SU-DHL-6 (cell line): ENCODE data around the gene GNAO1.

Experiments
- H2AFZ ChIP-seq: fragments of 200-600 bp; sonication (generic); 2 replicates; pipeline ENCODE4 v1.6.1; 2014; ENCODE audit warnings: low read depth, mild to moderate bottlenecking, moderate library complexity, mixed read lengths, antibody characterized with exemption, low read length; ENCODE audit not compliant: severe bottlenecking
- H3F3A ChIP-seq: fragments of 200-600 bp; shearing (Covaris generic); 2 replicates; pipeline ENCODE4 v1.6.0; 2016; ENCODE audit warnings: antibody characterized with exemption, mild to moderate bottlenecking; ENCODE audit not compliant: insufficient read depth
- H3K27ac ChIP-seq: fragments of 200-600 bp; sonication (generic); 2 replicates; pipeline ENCODE4 v1.5.1; 2016; ENCODE audit warnings: low read depth, mild to moderate bottlenecking, low read length, moderate library complexity, mixed read lengths
- H3K27me3 ChIP-seq: fragments of 200-600 bp; sonication (generic), shearing (Covaris generic); 2 replicates; pipeline ENCODE4 v1.6.0; 2014; ENCODE audit warnings: mild to moderate bottlenecking, low read length
- H3K36me3 ChIP-seq: fragments of 200-600 bp; sonication (generic); 2 replicates; pipeline ENCODE4 v1.6.1; 2014; ENCODE audit warnings: mild to moderate bottlenecking, low read length, mixed read lengths
- H3K4me2 ChIP-seq: fragments of 300-600, 200-600 bp; shearing (Covaris generic), sonication (generic); 2 replicates; pipeline ENCODE4 v1.6.0; 2014; ENCODE audit warnings: low read length, low read depth, mild to moderate bottlenecking; ENCODE audit not compliant: poor library complexity, severe bottlenecking
- H3K4me3 ChIP-seq: fragments of 200-600 bp; sonication (generic); 2 replicates; pipeline ENCODE4 v1.5.1; 2014; ENCODE audit warnings: antibody characterized with exemption, low read length, mild to moderate bottlenecking, mixed read lengths; ENCODE audit not compliant: insufficient read depth, poor library complexity, severe bottlenecking
- H3K79me2 ChIP-seq: fragments of 200-600 bp; sonication (generic); 2 replicates; pipeline ENCODE4 v1.6.1; 2014; ENCODE audit warnings: mild to moderate bottlenecking, low read length, moderate library complexity; ENCODE audit not compliant: insufficient read depth
- H3K9ac ChIP-seq: fragments of 200-600 bp; sonication (generic); 2 replicates; pipeline ENCODE4 v1.7.0; 2014; ENCODE audit warnings: mild to moderate bottlenecking, low read length
- H3K9me2 ChIP-seq: fragments of 200-600 bp; sonication (generic); replicated peaks from 2 replicates; pipeline ENCODE4 v1.6.1; 2014; ENCODE audit warnings: low read length; ENCODE audit not compliant: insufficient read depth
- H3K9me3 ChIP-seq: fragments of 200-600 bp; sonication (generic); 2 replicates; pipeline ENCODE4 v1.6.1; 2014; ENCODE audit warnings: low read length, mixed read lengths; ENCODE audit not compliant: insufficient read depth
- H4K20me1 ChIP-seq: fragments of 200-600 bp; sonication (generic); 2 replicates; pipeline ENCODE4 v1.6.1; 2014; ENCODE audit warnings: low read depth, mild to moderate bottlenecking, antibody characterized with exemption, low read length, moderate library complexity, mixed read lengths
- EZH2phosphoT487 ChIP-seq: fragments of 200-600 bp; sonication (generic), shearing (Covaris generic); conservative IDR thresholded peaks from 2 replicates; pipeline ENCODE4 v1.6.1; 2018; ENCODE audit warnings: mild to moderate bottlenecking, antibody characterized with exemption, low read length, moderate library complexity, mixed read lengths
- TF ChIP-seq, protein P1 (sequence below): fragments of 200-600 bp; sonication (generic); IDR thresholded peaks from one replicate; pipeline ENCODE4 v1.5.1; 2017; ENCODE audit warnings: antibody characterized with exemption, mild to moderate bottlenecking, low read length, moderate library complexity; ENCODE audit not compliant: insufficient read depth, poor library complexity, severe bottlenecking

Gene GNAO1

DNA sequence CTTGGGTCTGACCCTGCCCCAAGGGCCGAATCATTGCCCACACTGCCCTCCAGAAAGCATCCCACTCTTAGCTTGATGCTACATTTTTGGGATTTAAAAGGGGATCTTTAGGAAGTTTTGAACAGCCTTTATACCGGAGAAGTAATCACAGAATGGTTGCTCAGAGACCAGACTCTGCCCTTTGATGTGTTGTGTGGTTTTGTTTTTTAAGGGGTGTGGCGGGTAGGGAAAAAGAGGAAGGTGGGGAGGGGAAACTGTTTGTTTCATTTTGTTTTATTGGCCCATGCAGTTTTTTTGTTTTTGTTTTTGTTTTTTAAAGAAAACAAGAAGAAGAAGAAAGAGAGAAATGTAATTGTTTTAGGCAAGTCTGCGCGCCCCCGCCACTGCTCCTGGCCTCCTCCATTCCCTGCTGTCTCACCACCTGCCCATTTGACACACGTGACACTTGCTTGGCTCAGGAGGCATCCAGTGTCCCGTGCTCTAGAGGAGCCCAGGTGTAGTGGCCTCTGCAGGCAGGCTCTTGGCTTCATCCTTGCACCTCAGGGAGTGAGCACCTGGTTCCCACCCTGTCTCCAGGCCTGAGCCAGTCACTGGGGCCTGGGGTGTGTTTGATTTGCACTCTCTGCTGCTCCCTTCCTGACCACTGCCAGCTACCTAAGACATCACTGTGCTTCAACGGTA is 35.7 kb downstream of the GNAO1 start:
- TF ChIP-seq, protein P1, sequence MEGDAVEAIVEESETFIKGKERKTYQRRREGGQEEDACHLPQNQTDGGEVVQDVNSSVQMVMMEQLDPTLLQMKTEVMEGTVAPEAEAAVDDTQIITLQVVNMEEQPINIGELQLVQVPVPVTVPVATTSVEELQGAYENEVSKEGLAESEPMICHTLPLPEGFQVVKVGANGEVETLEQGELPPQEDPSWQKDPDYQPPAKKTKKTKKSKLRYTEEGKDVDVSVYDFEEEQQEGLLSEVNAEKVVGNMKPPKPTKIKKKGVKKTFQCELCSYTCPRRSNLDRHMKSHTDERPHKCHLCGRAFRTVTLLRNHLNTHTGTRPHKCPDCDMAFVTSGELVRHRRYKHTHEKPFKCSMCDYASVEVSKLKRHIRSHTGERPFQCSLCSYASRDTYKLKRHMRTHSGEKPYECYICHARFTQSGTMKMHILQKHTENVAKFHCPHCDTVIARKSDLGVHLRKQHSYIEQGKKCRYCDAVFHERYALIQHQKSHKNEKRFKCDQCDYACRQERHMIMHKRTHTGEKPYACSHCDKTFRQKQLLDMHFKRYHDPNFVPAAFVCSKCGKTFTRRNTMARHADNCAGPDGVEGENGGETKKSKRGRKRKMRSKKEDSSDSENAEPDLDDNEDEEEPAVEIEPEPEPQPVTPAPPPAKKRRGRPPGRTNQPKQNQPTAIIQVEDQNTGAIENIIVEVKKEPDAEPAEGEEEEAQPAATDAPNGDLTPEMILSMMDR: no peak
- no peak for TF ChIP-seq EZH2phosphoT487
- Histone ChIP-seq H3K9me2 (no peaks in the 10 kb centered on the region), H2AFZ (no peak overlapping the region), H4K20me1 (no peaks in the 10 kb centered on the region), H3K36me3 (no peaks in the 10 kb centered on the region), H3K27me3 (no peaks in the 10 kb centered on the region), H3F3A (no peaks in the 10 kb centered on the region), H3K9ac (no peak overlapping the region), H3K27ac (no peak overlapping the region), H3K9me3 (no peaks in the 10 kb centered on the region), H3K79me2 (no peaks in the 10 kb centered on the region), H3K4me3 (no peak overlapping the region), H3K4me2 (no peak overlapping the region)

GRCh38 chr16:56227936-56228335 is 36.6 kb downstream of the GNAO1 start:
- H3K36me3 ChIP-seq: no peaks in the 10 kb centered on the region
- no peaks in the 10 kb centered on the region for H3K9me2 ChIP-seq
- H3K9me3 ChIP-seq: no peaks in the 10 kb centered on the region
- no peak overlapping the region for H3K27ac ChIP-seq
- no peak overlapping the region for H3K9ac ChIP-seq
- H3K4me2 ChIP-seq: no peak overlapping the region
- no peak overlapping the region for H3K4me3 ChIP-seq
- no peaks in the 10 kb centered on the region for H3F3A ChIP-seq
- no peak for TF ChIP-seq EZH2phosphoT487
- TF ChIP-seq, protein P1: no peak
- H3K27me3 ChIP-seq: no peaks in the 10 kb centered on the region
- no peak overlapping the region for H2AFZ ChIP-seq
- H4K20me1 ChIP-seq: no peaks in the 10 kb centered on the region
- no peaks in the 10 kb centered on the region for H3K79me2 ChIP-seq

GRCh38 chr16:56228476-56228875 is 37.2 kb downstream of the GNAO1 start:
- no peak overlapping the region for H2AFZ ChIP-seq
- no peaks in the 10 kb centered on the region for H3K9me3 ChIP-seq
- no peak overlapping the region for H3K27ac ChIP-seq
- H3K27me3 ChIP-seq: no peaks in the 10 kb centered on the region
- TF ChIP-seq, protein P1: no peak
- TF ChIP-seq EZH2phosphoT487: no peak
- H3K36me3 ChIP-seq: no peaks in the 10 kb centered on the region
- H3K4me3 ChIP-seq: no peak overlapping the region
- H4K20me1 ChIP-seq: no peaks in the 10 kb centered on the region
- no peaks in the 10 kb centered on the region for H3K79me2 ChIP-seq
- H3K9ac ChIP-seq: no peak overlapping the region
- no peaks in the 10 kb centered on the region for H3F3A ChIP-seq
- no peak overlapping the region for H3K4me2 ChIP-seq
- no peaks in the 10 kb centered on the region for H3K9me2 ChIP-seq
